GM15510 (cell line): ENCODE data around the gene LRRC23.

ENCODE experiments used
- POLR2A ChIP-seq: IDR thresholded peaks from 3 replicates; pipeline ENCODE4 v1.6.1; 2011; ENCODE audit warnings: borderline replicate concordance; ENCODE audit not compliant: insufficient read length; ENCODE audit errors: extremely low read depth

The LRRC23 gene, protein sequence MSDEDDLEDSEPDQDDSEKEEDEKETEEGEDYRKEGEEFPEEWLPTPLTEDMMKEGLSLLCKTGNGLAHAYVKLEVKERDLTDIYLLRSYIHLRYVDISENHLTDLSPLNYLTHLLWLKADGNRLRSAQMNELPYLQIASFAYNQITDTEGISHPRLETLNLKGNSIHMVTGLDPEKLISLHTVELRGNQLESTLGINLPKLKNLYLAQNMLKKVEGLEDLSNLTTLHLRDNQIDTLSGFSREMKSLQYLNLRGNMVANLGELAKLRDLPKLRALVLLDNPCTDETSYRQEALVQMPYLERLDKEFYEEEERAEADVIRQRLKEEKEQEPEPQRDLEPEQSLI

DNA sequence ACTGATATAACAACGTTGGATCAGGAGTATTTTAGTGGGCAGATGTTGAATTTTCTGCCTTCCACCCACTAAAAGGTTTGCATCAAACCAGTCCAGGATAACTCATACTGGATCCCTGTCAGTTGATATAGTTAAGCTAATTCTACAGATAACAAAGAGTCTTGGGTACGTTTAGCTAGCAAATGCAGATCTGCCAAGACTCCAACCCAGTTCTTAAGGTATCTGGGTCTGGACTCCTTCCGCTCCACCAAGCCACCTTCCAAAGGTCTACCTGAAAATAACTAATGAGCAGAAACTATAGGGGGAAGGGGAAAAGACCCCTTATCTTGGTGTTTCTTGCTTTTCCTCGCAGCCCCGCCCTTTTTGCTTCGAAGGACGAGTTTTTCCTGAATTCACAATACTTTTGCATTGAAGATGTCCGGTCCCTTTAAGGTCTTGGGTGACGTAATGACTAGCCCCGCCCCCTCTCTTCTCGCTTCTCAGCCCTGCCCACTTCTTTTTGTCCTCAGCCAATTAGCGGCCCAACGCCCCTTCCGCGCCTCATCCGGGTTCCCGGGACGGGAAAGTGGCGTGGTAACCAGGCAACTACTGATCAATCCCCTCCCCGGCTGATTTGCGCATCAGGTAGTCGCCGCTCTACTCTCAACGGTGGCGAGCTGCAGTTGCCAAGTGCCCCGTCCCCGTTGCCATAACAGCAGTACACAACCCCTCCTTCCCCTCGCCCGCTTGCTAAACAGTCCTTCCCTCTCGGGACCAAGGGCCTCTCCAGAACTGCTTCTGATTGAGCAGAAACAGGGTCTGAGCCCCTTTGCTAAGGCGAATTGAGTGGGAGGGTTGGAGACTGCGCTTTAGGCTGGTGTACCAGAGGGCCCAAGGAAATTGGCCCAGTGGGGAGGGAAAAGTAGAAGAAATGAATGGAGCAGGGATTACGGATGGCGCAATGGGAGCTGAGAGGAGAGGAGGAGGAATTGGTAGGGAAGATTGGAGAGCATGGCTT, at the start of gene LRRC23:
TSS of gene LRRC23 (plus strand) at position 543 of the 997 bp plus-strand sequence. CDS start 812 bp downstream, outside the sequence.
- peak; percentile 50 for TF ChIP-seq POLR2A

DNA sequence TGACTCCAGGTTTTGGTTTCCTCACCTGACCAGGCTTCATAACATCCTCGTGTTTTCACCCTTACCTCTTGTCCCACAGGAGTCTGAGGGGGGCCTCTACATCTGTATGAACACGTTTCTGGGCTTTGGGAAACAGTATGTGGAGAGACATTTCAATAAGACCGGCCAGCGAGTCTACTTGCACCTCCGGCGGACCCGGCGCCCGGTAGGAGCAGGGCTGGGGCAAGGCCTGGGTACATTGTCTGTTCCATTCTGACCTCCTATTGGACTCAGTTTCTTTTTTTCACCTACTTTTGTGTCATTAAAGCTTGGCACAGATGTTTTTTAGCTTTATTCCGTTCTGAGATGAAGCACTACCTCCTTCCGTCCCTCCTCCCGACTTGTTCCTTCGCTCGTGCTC, 49.3 kb upstream of the LRRC23 start:
- TF ChIP-seq POLR2A = no peak

DNA sequence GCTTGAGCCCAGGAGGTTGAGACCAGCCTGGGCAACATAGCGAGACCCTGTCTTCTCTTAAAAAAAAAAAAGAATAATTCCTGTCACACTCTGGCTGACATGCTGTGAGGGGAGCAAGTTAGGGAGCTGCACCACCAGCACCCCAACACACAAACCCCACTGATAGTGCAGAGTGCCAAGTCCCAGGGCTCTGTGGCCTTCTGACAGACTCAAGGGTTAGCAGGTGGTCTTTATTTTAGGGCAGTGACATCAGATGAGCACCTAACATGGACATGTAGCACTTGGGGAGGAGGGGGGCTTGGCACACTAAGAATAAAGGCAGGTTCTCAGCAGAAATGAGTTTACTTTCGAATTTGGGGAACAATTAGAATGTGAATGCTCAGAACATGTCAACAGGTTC, 45.8 kb upstream of the LRRC23 start:
- no peak for TF ChIP-seq POLR2A

DNA sequence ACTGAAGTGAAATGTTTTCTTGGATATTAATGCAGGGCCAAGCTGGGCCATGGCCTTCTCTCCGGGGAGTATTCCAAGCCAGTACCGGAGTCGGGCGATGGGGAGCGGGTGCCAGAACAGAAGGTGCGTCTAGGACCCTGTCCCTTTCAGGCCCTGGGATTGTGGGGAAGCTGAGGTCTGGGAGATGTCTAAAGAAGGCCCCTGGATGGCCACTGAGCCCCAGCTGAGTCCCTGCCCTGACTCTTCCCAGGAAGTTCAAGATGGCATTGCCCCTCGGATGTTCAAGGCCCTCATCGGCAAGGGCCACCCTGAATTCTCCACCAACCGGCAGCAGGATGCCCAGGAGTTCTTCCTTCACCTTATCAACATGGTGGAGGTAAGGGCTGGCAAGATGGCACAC, 44.5 kb upstream of the LRRC23 start:
- TF ChIP-seq POLR2A = no peak

DNA sequence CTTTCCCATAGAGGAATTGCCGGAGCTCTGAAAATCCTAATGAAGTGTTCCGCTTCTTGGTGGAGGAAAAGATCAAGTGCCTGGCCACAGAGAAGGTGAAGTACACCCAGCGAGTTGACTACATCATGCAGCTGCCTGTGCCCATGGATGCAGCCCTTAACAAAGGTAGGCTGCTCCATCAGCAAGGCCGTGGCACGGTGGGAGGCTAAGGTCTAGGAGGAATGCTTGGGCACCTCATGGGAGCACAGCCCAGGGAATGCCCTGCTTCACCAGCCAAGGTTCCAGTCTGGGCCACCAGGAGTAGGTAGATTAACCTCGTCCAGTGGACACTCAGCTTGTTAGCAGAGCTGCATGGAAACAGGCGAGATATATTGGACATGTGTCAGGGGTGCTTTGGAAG, 43.7 kb upstream of the LRRC23 start:
- TF ChIP-seq POLR2A = no peak

DNA sequence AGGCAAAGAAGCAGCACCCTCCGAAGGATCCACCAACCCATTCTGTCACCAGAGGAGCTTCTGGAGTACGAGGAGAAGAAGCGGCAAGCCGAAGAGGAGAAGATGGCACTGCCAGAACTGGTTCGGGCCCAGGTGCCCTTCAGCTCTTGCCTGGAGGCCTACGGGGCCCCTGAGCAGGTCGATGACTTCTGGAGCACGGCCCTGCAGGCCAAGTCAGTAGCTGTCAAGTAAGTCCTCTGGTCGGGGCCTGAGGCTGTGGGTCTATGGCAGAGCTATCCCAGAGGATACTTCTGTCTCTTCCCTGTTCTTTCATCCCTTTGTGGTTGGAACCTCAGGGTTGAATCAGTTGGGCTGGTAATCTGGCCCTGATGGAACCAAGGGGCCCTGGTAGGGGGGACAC, 43.2 kb upstream of the LRRC23 start:
- no peak for TF ChIP-seq POLR2A

DNA sequence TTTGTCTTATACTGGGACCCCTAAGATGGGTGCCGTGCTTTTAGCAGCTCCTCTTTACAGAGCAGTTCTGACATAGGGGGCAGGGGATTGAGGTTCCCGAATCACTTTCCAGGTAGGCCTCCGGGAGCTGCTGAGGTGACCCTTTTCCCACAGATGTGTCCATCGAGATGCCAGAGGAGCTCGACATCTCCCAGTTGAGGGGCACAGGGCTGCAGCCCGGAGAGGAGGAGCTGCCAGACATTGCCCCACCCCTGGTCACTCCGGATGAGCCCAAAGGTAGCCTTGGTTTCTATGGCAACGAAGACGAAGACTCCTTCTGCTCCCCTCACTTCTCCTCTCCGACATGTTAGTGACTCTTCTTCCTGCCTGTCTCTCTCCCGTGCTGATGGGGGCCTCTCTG, 41.6 kb upstream of the LRRC23 start:
- no peak for TF ChIP-seq POLR2A

DNA sequence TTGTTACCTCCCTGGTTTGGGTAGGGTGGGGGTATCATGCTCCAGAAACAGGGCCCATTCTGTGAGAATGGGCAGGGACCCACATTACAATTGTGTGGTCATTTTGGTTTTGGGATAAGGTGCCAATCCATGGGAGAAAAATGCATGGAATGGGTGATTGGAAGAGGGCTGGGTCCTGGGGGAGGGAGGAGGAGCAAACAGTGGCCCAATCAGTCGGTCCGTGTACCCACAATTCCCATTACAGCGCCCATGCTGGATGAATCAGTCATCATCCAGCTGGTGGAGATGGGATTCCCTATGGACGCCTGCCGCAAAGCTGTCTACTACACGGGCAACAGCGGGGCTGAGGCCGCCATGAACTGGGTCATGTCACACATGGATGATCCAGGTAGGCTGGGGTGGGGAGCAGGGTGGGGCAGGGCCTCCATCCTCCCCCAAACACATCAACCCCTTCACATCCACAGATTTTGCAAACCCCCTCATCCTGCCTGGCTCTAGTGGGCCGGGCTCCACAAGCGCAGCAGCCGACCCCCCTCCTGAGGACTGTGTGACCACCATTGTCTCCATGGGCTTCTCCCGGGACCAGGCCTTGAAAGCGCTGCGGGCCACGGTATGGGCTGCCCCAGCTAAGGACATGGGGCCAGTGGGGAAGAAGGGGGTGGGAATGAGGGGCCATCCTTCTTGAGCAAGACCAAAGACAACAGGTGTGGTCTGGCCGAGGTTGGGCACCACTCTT, 40.9 kb upstream of the LRRC23 start:
- no peak for TF ChIP-seq POLR2A

DNA sequence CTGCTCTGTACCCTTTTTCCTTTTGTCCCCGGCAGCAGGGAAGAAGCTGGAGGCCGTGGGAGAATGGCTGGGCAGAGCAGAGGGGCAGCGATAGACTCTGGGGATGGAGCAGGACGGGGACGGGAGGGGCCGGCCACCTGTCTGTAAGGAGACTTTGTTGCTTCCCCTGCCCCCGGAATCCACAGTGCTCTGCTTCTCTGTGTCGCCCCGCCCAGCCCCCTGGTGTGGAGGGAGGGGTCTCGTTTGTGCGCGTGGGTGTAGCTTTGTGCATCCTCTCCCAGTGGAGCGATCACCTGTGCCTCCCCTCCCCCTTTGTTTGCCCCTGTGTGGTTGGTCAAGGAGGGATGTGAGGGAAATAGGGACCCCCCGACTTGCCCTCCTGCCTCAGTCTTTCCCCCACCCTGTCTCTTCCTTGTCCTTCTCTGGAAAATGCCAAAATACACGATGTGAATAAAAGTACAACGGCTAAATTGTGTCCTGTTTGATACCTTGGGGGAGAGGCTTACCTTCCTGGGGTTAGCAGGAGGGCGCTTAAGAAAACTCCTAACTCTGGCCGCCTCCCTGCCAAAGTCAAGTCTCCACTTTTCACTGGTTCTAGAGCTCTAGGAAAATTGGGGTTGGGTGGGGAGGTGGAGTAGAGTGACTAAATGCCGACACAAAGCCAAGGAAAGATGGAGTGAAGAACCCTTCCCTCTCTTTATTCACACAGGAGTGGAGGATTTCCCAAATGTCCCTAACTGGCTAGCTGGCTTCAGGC, 38.3 kb upstream of the LRRC23 start:
- no peak for TF ChIP-seq POLR2A

DNA sequence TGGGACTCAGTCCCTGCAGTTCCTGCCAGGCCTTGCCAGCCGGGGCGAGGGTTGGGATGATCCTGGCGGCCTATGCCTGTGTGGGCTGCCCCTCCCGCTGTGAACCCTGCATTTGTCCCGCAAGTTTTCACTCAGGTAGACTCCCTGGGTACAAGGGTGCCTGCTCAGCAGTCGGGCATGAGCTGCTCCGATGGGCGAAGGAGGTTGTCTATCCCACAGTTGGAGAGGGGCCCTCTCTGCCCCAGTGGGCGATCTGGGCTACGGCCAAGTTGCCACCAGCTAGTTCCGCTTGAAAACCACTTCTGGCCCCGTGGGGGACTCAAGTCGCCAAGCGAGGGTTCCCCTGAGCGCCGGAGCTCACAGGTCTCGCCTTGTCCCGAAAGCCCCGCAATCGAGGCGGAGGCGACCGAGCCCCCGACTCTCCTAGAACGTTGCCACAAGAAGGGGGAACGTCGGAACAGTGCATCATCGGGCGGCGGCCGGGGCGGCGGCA, 37.7 kb upstream of the LRRC23 start:
- TF ChIP-seq POLR2A = no peak

DNA sequence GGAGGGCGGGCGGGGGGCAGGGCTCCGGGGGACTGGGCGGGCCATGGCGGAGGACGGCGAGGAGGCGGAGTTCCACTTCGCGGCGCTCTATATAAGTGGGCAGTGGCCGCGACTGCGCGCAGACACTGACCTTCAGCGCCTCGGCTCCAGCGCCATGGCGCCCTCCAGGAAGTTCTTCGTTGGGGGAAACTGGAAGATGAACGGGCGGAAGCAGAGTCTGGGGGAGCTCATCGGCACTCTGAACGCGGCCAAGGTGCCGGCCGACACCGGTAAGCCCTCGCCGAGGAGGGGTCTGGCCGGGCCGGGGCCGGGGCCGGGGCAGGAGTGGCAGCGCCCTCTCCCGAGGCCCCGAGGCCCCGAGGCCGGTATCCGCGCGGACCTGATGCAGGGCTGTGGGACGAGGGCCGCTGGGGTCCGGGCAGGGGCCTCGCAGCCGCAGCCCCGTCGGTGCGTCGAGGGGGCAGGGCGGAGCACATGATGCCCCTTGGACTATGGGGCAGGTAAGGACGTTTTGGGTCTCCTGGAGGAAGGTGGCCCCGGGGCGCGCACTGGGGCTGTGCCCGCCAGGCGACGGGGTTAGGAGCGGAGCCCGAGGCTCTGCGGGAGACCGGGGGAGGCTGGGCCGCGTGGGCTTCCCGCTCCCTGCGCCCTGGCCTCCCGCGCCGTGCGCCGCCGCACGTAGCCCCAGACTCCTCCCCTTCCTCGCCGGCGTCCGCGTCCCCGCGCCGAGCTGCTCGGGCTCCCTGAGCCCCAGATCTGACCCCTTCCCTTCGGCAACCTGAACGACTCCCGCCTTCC, 37.0 kb upstream of the LRRC23 start, which contains the start of gene TPI1:
TSS of gene TPI1 (plus strand) at position 119 of the 798 bp plus-strand sequence. CDS start at position 155, 36 bp downstream.
- peak; percentile 98 for TF ChIP-seq POLR2A

DNA sequence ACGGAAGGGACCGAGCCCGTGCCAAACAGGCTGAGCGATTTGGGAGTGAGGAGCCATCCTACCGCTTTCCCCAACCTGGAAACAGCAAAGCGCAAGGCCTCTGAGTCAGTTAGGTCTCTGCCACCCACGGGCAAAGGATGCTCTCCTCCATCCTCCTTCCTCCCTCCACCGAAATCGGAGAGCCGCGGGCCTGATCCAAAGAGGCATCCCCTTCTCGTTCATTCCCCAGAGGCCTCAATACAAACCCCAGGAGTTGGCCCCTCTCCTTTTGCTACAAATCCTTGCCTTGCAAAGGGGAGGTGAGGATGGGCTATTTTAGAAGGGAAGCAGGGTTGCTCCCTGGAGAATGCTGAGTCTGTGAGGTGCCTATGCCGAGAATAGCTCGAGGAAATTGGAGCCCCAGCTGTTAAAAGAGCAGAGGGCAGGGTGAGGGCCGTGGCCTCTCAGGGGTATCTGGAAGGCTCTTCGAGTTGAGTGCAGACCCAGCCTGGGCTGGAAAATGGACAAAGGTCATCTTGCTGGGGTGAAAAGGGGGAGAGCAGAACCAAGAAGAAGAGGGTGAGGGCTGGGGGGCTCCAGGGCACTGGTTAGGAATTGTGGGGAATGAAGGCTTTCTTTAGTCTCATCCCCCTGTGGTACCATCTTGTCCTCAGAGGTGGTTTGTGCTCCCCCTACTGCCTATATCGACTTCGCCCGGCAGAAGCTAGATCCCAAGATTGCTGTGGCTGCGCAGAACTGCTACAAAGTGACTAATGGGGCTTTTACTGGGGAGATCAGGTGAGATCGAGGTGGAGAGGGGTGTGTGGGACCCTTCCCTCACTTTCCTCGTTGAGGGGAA, 36.2 kb upstream of the LRRC23 start:
- no peak for TF ChIP-seq POLR2A
